22Rv1 (cell line): Measurements from ENCODE around the gene BTBD7.

Source experiments
- ZFX ChIP-seq: fragments of 450-650 bp; IDR thresholded peaks from 2 replicates; pipeline ENCODE4 v1.6.1; 2017; ENCODE audit warnings: antibody characterized with exemption, borderline replicate concordance
- TF ChIP-seq, protein P1 (sequence below): fragments of 450-650 bp; IDR thresholded peaks from 2 replicates; pipeline ENCODE4 v1.5.1; 2017; ENCODE audit warnings: mild to moderate bottlenecking

DNA sequence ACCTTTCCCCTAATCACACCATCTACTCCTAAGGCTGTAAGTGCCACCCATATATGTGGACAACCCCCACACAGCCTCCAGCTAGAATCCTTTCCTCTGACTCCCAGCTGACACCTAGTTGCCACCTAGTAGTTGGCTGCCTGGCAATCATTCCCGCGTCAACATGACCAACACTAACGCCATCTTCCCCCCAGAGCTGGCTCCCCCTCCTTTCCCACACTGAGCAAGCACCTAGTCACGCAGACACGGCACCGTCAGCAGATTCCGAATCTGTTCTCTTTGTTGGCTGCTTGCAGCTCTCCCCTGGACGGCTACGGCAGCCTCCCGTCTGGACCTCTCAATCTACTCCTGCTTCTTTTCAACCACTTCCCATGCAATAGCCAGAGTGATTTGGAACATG is 98.0 kb downstream of the BTBD7 start:
- TF ChIP-seq, protein P1, sequence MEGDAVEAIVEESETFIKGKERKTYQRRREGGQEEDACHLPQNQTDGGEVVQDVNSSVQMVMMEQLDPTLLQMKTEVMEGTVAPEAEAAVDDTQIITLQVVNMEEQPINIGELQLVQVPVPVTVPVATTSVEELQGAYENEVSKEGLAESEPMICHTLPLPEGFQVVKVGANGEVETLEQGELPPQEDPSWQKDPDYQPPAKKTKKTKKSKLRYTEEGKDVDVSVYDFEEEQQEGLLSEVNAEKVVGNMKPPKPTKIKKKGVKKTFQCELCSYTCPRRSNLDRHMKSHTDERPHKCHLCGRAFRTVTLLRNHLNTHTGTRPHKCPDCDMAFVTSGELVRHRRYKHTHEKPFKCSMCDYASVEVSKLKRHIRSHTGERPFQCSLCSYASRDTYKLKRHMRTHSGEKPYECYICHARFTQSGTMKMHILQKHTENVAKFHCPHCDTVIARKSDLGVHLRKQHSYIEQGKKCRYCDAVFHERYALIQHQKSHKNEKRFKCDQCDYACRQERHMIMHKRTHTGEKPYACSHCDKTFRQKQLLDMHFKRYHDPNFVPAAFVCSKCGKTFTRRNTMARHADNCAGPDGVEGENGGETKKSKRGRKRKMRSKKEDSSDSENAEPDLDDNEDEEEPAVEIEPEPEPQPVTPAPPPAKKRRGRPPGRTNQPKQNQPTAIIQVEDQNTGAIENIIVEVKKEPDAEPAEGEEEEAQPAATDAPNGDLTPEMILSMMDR: no peak
- TF ChIP-seq ZFX: no peak
